Spleen (tissue), 7 donors: ENCODE results near the gene SMO.

Experiments
- POLR2A ChIP-seq, 3 donors: fragments of 450-650 bp; IDR thresholded peaks; one replicate each; pipeline ENCODE4 v1.5.1; 2017; ENCODE audit warnings: antibody characterized with exemption in 3 of 3, mild to moderate bottlenecking in 1 of 3
- POLR2AphosphoS5 ChIP-seq, 3 donors: sonication (generic); formaldehyde crosslinking; IDR thresholded peaks; one replicate each; pipeline ENCODE4 v1.5.1; 2017; ENCODE audit warnings: antibody characterized with exemption in 3 of 3
- TF ChIP-seq, protein P1 (sequence below), 11 experiments: fragments of 200-600 bp in 7 of 11; fragments of 450-650 bp in 4 of 11; sonication (generic) in 4 of 11; IDR thresholded peaks in 8 of 11; conservative IDR thresholded peaks in 3 of 11; 1 replicate in 7 of 11; 2 replicates in 4 of 11; pipeline versions ENCODE4 v1.4.0 to v1.8.0; 2016 to 2021; ENCODE audit warnings: antibody characterized with exemption in 11 of 11, inconsistent platforms in 4 of 11, mild to moderate bottlenecking in 1 of 11
- donor health status: DM: no; HTN: no; CAD: no; lungs with moderate emphysema.
- donor health status: DM: no; HTN: no; CAD: no.
- donor health status: DM: no; HTN: no; CAD: no.

DNA sequence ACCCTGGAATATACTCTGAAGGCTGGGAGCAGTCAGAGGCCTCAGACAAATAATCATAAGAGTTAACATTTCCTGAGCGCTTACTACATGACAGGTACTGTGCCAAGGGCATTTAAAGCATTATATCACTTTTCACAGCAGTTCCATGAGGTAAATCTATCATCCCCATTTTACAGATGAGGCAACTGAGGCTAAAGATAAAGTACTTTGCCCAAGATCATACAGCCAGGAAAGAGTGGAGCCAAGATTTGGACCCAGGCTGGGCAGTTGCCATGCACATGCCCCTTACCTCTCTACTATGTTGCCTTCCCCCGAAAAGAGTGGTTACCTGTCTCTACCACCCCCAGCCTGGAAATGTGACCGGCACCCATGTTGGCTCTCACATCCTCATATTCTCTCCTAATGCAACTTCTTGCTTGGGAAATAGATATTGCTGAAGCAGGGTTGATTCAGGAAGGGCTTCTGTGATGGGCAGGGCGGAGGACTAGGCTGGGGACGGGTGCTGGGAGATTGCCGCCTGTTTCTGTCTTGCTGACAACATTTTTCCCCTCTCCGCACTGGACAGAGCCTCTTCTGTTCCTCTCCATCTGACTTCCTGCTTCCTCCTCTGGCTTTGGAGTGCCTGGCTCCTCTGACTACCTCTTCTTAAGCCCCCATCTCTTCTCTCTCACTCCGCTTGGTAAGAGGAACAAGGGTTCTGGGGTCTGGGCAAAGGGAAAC is 13.8 kb downstream of the SMO start:
- TF ChIP-seq, protein P1, sequence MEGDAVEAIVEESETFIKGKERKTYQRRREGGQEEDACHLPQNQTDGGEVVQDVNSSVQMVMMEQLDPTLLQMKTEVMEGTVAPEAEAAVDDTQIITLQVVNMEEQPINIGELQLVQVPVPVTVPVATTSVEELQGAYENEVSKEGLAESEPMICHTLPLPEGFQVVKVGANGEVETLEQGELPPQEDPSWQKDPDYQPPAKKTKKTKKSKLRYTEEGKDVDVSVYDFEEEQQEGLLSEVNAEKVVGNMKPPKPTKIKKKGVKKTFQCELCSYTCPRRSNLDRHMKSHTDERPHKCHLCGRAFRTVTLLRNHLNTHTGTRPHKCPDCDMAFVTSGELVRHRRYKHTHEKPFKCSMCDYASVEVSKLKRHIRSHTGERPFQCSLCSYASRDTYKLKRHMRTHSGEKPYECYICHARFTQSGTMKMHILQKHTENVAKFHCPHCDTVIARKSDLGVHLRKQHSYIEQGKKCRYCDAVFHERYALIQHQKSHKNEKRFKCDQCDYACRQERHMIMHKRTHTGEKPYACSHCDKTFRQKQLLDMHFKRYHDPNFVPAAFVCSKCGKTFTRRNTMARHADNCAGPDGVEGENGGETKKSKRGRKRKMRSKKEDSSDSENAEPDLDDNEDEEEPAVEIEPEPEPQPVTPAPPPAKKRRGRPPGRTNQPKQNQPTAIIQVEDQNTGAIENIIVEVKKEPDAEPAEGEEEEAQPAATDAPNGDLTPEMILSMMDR (IDR thresholded peaks at IDR 0.05 in 8 of 11, conservative IDR thresholded peaks at IDR 0.05 in 3 of 11): no peak
- TF ChIP-seq POLR2A (IDR thresholded peaks at IDR 0.05): no peak
- TF ChIP-seq POLR2AphosphoS5 (IDR thresholded peaks at IDR 0.05): no peak
